GM12878 (cell line): Measurements from ENCODE around the gene SPATA31D3. TPM values are rescaled to one million over a fixed set of nuclear protein-coding genes. Genes with fewer than 3 reads are reported as not detected.
"Not testable (repeated sequence)": the region's sequence is repeated elsewhere in the genome, so short reads cannot be mapped to it uniquely, and the experiment has no call there.

ENCODE experiments used
- ATAC-seq: fragments of 200-7000 bp; cut with Tn5 transposase; 3 replicates; pipeline ENCODE4 v1.9.1; 2020; ENCODE audit warnings: mild to moderate bottlenecking, moderate library complexity
- Bru-seq: library from RNA; stranded (reverse); fragments of 400-500 nt; gene quantifications from one replicate; lab custom pipeline; 2021; lab: Mats Ljungman, UMichigan
- BruChase-seq, 2 experiments: library from RNA; stranded (reverse); fragments of 400-500 nt; gene quantifications; one replicate each; lab custom pipeline; 2021; lab: Mats Ljungman, UMichigan
- BruUV-seq: library from RNA; stranded (reverse); fragments of 400-500 nt; replicated peaks from 2 replicates; lab custom pipeline; 2021; lab: Mats Ljungman, UMichigan
- CTCF ChIA-PET: fragments of 300-600 bp; sonication (Branson Sonifier 250); formaldehyde crosslinking; extraction: SDS; loops from one replicate; lab custom pipeline; 2021; ENCODE audit warnings: inconsistent platforms; lab: Yijun Ruan, JAX
- POLR2A ChIA-PET: fragments of 350-600 bp; formaldehyde crosslinking; extraction: SDS; loops from one replicate; lab custom pipeline; 2021; ENCODE audit warnings: inconsistent platforms; lab: Charles Lee
- RAD21 ChIA-PET: fragments of 300-600 bp; sonication (Branson Sonifier 250); formaldehyde crosslinking; loops from one replicate; lab custom pipeline; 2023; ENCODE audit warnings: antibody characterized with exemption; ENCODE audit not compliant: unreplicated experiment; lab: Charles Lee
- SMC1A ChIA-PET: fragments of 300-600 bp; sonication (Branson Sonifier 250); formaldehyde crosslinking; loops from one replicate; lab custom pipeline; 2023; ENCODE audit not compliant: unreplicated experiment, uncharacterized antibody; lab: Charles Lee
- DNase-seq: peaks from one replicate; pipeline ENCODE4 v3.0.0-alpha.2; 2011; ENCODE audit warnings: low read depth, low spot score
- FAIRE-seq: peaks from 3 replicates; lab custom pipeline; 2011; peaks lifted over from hg19 to GRCh38; lab: Jason Lieb, UNC
- H2AFZ ChIP-seq: 2 replicates; pipeline ENCODE4 v1.6.0; 2011; ENCODE audit warnings: low read depth, low read length, control low read depth; ENCODE audit not compliant: control insufficient read depth
- H3K27ac ChIP-seq: 2 replicates; pipeline ENCODE4 v1.5.1; 2011; ENCODE audit warnings: control low read depth; ENCODE audit not compliant: control insufficient read depth, insufficient read depth
- H3K27me3 ChIP-seq, 2 experiments: replicated peaks in 1 of 2; 2 replicates each; pipeline versions ENCODE4 v1.6.0 to v1.6.1; 2011; ENCODE audit warnings: low read length in 1 of 2; ENCODE audit not compliant: control insufficient read depth in 2 of 2, insufficient read depth in 2 of 2
- H3K36me3 ChIP-seq, 2 experiments: 2 replicates each; pipeline ENCODE4 v1.5.1; 2011; ENCODE audit warnings: low read length in 1 of 2; ENCODE audit not compliant: control insufficient read depth in 2 of 2, insufficient read depth in 2 of 2
- H3K4me1 ChIP-seq: 2 replicates; pipeline ENCODE4 v1.6.1; 2011; ENCODE audit warnings: mild to moderate bottlenecking, low read length, moderate library complexity, mixed read lengths; ENCODE audit not compliant: control insufficient read depth, insufficient read depth
- H3K4me2 ChIP-seq: 2 replicates; pipeline ENCODE4 v1.6.0; 2011; ENCODE audit warnings: control low read depth; ENCODE audit not compliant: control insufficient read depth, insufficient read depth
- H3K4me3 ChIP-seq: fragments of 200-600 bp; sonication (generic); 2 replicates; pipeline ENCODE4 v1.5.1; 2016
- H3K79me2 ChIP-seq: 2 replicates; pipeline ENCODE4 v1.6.0; 2011; ENCODE audit warnings: low read length; ENCODE audit not compliant: control insufficient read depth, insufficient read depth
- H3K9ac ChIP-seq: 2 replicates; pipeline ENCODE4 v1.8.0; 2011; ENCODE audit warnings: low read length, control low read depth, mixed read lengths; ENCODE audit not compliant: control insufficient read depth, insufficient read depth
- H3K9me3 ChIP-seq: replicated peaks from 3 replicates; pipeline ENCODE4 v1.5.1; 2011; ENCODE audit warnings: mild to moderate bottlenecking, low read length; ENCODE audit not compliant: control insufficient read depth, insufficient read depth
- H4K20me1 ChIP-seq: 2 replicates; pipeline ENCODE4 v1.6.0; 2011; ENCODE audit not compliant: control insufficient read depth, insufficient read depth
- CEBPZ ChIP-seq: fragments of 150-350 bp; IDR thresholded peaks from 2 replicates; pipeline ENCODE4 v1.6.1; 2016; ENCODE audit warnings: low read depth, low read length
- IRF4 ChIP-seq: IDR thresholded peaks from 2 replicates; pipeline ENCODE4 v1.6.1; 2011; ENCODE audit warnings: low read depth, low read length
- JUNB ChIP-seq: IDR thresholded peaks from 2 replicates; pipeline ENCODE4 v1.6.1; 2016; ENCODE audit warnings: antibody characterized with exemption, mild to moderate bottlenecking
- JUND ChIP-seq: IDR thresholded peaks from 2 replicates; pipeline ENCODE4 v1.6.1; 2012; ENCODE audit warnings: low read depth, mild to moderate bottlenecking, low read length, improper control_type of control experiment, moderate library complexity
- KAT2A ChIP-seq: conservative IDR thresholded peaks from 2 replicates; pipeline ENCODE4 v1.6.1; 2011; ENCODE audit warnings: low read depth, low read length; ENCODE audit not compliant: control insufficient read depth
- MEF2A ChIP-seq: IDR thresholded peaks from 2 replicates; pipeline ENCODE4 v1.6.1; 2011; ENCODE audit warnings: low read depth, mild to moderate bottlenecking, low read length, moderate library complexity; ENCODE audit not compliant: insufficient read depth
- RUNX3 ChIP-seq: IDR thresholded peaks from 2 replicates; pipeline ENCODE4 v1.6.1; 2012; ENCODE audit warnings: low read length, inconsistent platforms
- SMC3 ChIP-seq: IDR thresholded peaks from 2 replicates; pipeline ENCODE4 v1.6.1; 2011; ENCODE audit warnings: low read length, improper control_type of control experiment, borderline replicate concordance
- TARDBP ChIP-seq: IDR thresholded peaks from 2 replicates; pipeline ENCODE4 v1.6.1; 2016; ENCODE audit warnings: borderline replicate concordance
- YBX1 ChIP-seq: fragments of 450-650 bp; IDR thresholded peaks from 2 replicates; pipeline ENCODE4 v1.6.1; 2016; ENCODE audit warnings: antibody characterized with exemption
- ZSCAN29 ChIP-seq: fragments of 450-650 bp; IDR thresholded peaks from 2 replicates; pipeline ENCODE4 v1.6.1; 2017; ENCODE audit warnings: mild to moderate bottlenecking, moderate library complexity
- WGBS: methylation state at CpG from one replicate; pipeline ENCODE4 v1.1.6; 2016; ENCODE audit warnings: low lambda C conversion rate; ENCODE audit not compliant: insufficient replicate concordance, insufficient coverage; ENCODE audit errors: missing lambda C conversion rate; 5-methylcytosine and 5-hydroxymethylcytosine counted together
- in situ Hi-C: fragments of 300-500 bp; cut with MboI; formaldehyde crosslinking; loops from 9 replicates; pipeline ENCODE4 v1.14.3; 2018; ENCODE audit warnings: mixed read lengths
- intact Hi-C: fragments of 100-400 bp; cut with micrococcal nuclease; formaldehyde crosslinking; loops from one replicate; pipeline ENCODE4 v1.14.2; 2022; ENCODE audit not compliant: unreplicated experiment
- long read RNA-seq, 2 experiments: library from polyadenylated mRNA; unstranded; transcript quantifications; one replicate each; pipeline ENCODE4 v2.0.0, GENCODE V29; 2019 to 2020
- polyA minus RNA-seq, 3 experiments: library from RNA; depleted of rRNA, polyadenylated mRNA; stranded (reverse); fragments of >200 nt; gene quantifications; 2 replicates each; pipeline ENCODE4 v1.2.3, GENCODE V29; 2011
- polyA plus RNA-seq, 11 experiments: library from polyadenylated mRNA; depleted of rRNA in 4 of 11; unstranded in 6 of 11; stranded (reverse) in 5 of 11; fragments of >200 nt; fragmentation: Nextera tagmentation in 4 of 11; fragmentation: Illumina TruSeq in 1 of 11; extraction: Ambion mirVana in 4 of 11; extraction: Trizol in 1 of 11; gene quantifications; 1 replicate in 1 of 11; 2 replicates in 10 of 11; pipeline versions ENCODE4 v1.2.1 to v1.2.3, GENCODE V29; 2011 to 2016; ENCODE audit warnings: inconsistent platforms in 2 of 11, missing spikeins in 2 of 11, low read depth in 1 of 11
- total RNA-seq, 4 experiments: library from RNA; depleted of rRNA in 3 of 4; stranded (reverse); fragments of >200 nt in 3 of 4; fragmentation: Illumina TruSeq in 1 of 4; extraction: Trizol in 1 of 4; gene quantifications; 2 replicates each; pipeline versions ENCODE4 v1.2.1 to v1.2.3, GENCODE V29; 2013 to 2021

Gene SPATA31D3
- not detected in 2 replicates for total RNA-seq (2013; cell fraction: nucleolus; rRNA removed)
- total RNA-seq (2014; rRNA removed) (not detected in 2 replicates), total RNA-seq (2014; rRNA removed; fragmentation: Illumina TruSeq; extraction: Trizol) (not detected in 2 replicates), total RNA-seq (2021) (not detected in 2 replicates), polyA plus RNA-seq (2011; rRNA removed) (not detected in 2 replicates), polyA plus RNA-seq (2014; fragmentation: Illumina TruSeq; extraction: Trizol) (not detected in 2 replicates), polyA plus RNA-seq (2014; fragmentation: Nextera tagmentation; extraction: Ambion mirVana) (not detected), polyA plus RNA-seq (2014; rRNA removed) (not detected in 2 replicates), polyA plus RNA-seq (2016; fragmentation: Nextera tagmentation; extraction: Ambion mirVana) (not detected), polyA minus RNA-seq (2011; rRNA and poly(A)+ RNA removed) (not detected in 2 replicates), Bru-seq, nascent RNA (not detected), BruChase-seq, experiment 1, labeled RNA remaining after a 6-hour chase (not detected), BruChase-seq, experiment 2, labeled RNA remaining after a 2-hour chase (not detected)
- polyA plus RNA-seq (2011; ENCODE audit: low read depth), result not detected
- not detected in 2 replicates for polyA plus RNA-seq (2011; cell fraction: cytosol; rRNA removed)
- polyA plus RNA-seq (2011; cell fraction: nucleus; rRNA removed), result not detected in 2 replicates
- polyA plus RNA-seq (2012), result not detected in 2 replicates
- polyA minus RNA-seq (2011; cell fraction: cytosol; rRNA and poly(A)+ RNA removed), result not detected in 2 replicates
- polyA minus RNA-seq (2011; cell fraction: nucleus; rRNA and poly(A)+ RNA removed), result not detected in 2 replicates
- long read RNA-seq, experiment 1, result 0 reads
- long read RNA-seq, experiment 2, result 0 reads

DNA sequence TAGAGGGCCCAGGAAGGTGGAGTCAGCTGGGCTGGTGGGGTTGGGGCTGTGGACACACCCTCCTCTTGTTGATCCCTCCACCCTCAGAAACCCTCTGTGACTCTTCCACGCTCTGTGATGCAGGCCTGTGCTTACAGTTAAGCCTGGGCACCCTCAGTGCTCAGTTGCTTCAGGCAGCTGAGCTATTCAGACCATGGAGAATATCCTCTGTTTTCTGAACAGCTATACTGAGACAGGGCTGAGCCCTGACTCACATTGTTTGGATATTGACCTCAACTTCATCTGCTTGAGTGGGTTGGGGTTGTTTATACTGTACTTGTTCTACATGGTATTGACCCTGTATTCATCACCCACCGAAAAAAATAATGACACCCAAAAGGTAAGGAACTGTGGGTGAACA lies at the start of gene SPATA31D3:
TSS of gene SPATA31D3 (plus strand) at position 108 of the 400 bp plus-strand sequence. CDS start at position 194, 86 bp downstream.
- FAIRE-seq, SMC1A ChIA-PET, H3K79me2 ChIP-seq, RAD21 ChIA-PET, BruUV-seq, in situ Hi-C loops, CTCF ChIA-PET, intact Hi-C loops, H3K4me1 ChIP-seq, H3K36me3 ChIP-seq, H3K4me3 ChIP-seq, H3K27me3 ChIP-seq, H3K27ac ChIP-seq, DNase-seq, ATAC-seq, H2AFZ ChIP-seq, H4K20me1 ChIP-seq, POLR2A ChIA-PET, H3K4me2 ChIP-seq, H3K9me3 ChIP-seq, H3K9ac ChIP-seq: not testable (repeated sequence)
- no CpG with 5 or more reads among the region's 2 CpGs for WGBS

GRCh38 chr9:81893929-81894328 lies 49.4 kb upstream of the SPATA31D3 start:
- CTCF ChIA-PET, result interaction anchor here (1.1 kb wide), 1 partner anchor 15 kb away, joined by 4 read pairs; no protein-coding TSS in a partner anchor
- Histone ChIP-seq H3K79me2 (no peaks in the 10 kb centered on the region), H3K9me3 (no peaks in the 10 kb centered on the region), H2AFZ (no peak overlapping the region), H3K4me2 (no peak overlapping the region), H3K27me3 (no peaks in the 10 kb centered on the region), H4K20me1 (no peaks in the 10 kb centered on the region), H3K4me1 (no peaks in the 10 kb centered on the region), H3K27ac (no peak overlapping the region), H3K4me3 (no peak overlapping the region), H3K9ac (no peak overlapping the region), H3K36me3 (no peaks in the 10 kb centered on the region)
- SMC1A ChIA-PET, result interaction anchor here (0.7 kb wide), 1 partner anchor 357 kb away, joined by 4 read pairs; no protein-coding TSS in a partner anchor
- no TSS peak for BruUV-seq
- 35% methylated on average over 3 of the region's 3 CpGs for WGBS
- no peak for FAIRE-seq
- RAD21 ChIA-PET, result no interaction called here
- DNase-seq, result no peak
- in situ Hi-C loops, result no loop called here
- POLR2A ChIA-PET, result no interaction called here
- intact Hi-C loops, result no loop called here
- no peak for ATAC-seq
- TF ChIP-seq IRF4 (no peak), JUNB (no peak), ZSCAN29 (no peak), CEBPZ (no peak), SMC3 (no peak), KAT2A (no peak), RUNX3 (no peak), TARDBP (no peak), YBX1 (no peak), JUND (no peak), MEF2A (no peak)
